ENCODE data around the gene SPEN.
"Not testable (repeated sequence)": the region's sequence is repeated elsewhere in the genome, so short reads cannot be mapped to it uniquely, and the experiment has no call there.

- TF ChIP-seq CTCF (optimal IDR thresholded peaks at IDR 0.05 in 1 of 3, IDR thresholded peaks at IDR 0.05 in 1 of 3, conservative IDR thresholded peaks at IDR 0.05 in 1 of 3; ENCODE audit: extremely low read depth in 1 of 3, insufficient read depth in 2 of 3, low read length in 3 of 3); EZH2 (IDR thresholded peaks at IDR 0.05; ENCODE audit: low read length): not testable (repeated sequence)
Measured at GRCh38 chr1:15846056-15846455, 1.5 kb upstream of the SPEN start.

Data from keratinocyte (primary cell).